ENCODE data around the gene C5.
"Not testable (repeated sequence)": the region's sequence is repeated elsewhere in the genome, so short reads cannot be mapped to it uniquely, and the experiment has no call there.

C5 gene

DNA sequence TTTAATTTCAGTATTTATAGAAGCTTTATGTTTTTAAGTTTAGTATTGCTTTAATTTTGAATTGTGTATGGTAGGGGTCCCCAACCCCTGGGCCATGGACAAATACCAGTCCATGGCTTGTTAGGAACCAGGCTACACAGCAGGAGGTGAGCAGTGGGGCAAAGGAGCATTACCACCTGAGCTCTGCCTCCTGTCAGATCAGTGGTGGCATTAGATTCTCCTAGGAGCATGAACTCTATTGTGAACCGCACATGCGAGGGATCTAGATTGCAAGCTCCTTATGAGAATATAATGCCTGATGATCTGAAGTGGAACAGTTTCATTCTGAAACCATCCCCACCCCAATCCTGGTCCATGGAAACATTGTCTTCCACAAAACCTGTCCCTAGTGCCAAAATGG is 1.9 kb downstream of the C5 start:
- no peak for DNase-seq

DNA sequence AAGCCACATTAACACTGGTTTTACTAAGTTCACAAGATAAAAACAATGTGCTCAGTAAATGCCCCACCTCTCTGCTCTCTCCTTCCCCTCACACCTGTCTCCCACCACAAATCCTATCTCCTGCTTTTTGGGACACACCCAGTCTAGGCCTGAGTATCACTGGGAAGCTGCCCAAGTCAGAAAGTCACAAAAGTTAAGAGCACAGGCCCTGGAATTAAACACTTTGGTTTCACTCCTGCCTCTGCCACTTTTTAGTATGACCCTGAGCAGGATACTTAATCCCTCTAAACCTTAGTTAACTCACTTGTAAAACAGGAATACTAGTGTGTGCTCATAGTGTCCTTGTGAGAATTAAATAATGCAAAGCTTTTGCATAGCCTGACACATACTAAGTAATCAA is 11.3 kb downstream of the C5 start:
- DNase-seq: no peak

DNA sequence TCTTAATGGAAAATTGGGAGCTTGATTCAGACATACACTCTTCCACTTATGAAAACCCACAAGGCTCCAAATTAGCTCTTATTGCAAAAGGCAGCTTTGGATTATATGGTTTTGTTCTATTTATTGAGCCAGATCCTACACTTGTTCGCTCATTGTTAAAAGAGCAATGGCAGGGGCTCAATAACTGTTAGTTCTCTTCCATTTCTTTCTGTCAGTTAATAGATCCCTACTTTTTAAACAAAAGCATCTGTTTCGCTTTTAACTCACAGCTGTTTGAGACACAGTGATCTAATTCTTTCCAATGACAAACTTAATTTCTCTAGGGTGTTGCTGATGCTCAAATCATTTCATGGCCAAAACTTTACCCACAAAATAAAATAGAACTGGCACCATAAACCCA is 11.7 kb downstream of the C5 start:
- no peak for DNase-seq

DNA sequence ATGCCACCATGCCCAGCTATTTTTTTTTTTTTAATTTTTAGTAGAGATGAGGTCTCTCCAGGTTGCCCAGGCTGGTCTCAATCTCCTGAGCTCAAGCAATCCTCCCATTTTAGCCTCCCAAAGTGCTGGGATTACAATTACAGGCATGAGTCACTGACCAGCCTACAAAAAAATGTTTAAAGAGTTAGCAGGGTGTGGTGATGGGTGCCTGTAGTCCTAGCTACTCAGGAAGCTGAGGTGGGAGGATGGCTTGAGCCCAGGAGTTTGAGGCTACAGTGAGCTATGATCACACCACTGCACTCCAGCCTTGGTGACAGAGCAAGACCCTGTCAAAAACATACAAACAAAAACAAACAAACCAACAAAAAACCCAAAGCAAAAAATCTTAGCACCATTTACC is 14.4 kb downstream of the C5 start:
- not testable (repeated sequence) for DNase-seq

DNA sequence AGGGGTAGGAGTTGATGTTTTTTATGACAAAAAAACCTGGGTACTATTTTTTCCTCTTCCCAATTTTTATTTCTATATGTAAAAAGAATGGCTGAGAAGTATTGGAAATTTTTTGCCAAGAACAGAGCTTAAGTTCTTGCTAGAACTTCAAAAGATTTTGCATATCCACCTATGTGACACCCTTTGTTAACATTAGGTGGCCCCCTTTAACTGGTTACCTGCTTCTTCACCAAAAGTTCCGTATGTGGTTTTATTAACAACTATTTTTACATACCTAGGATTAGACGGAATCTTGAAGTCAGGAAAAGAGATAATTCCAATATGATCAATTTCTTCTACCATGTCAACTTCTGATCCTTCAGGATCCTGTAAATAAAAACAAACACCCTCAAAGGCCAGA is 15.5 kb downstream of the C5 start:
- DNase-seq: no peak

DNA sequence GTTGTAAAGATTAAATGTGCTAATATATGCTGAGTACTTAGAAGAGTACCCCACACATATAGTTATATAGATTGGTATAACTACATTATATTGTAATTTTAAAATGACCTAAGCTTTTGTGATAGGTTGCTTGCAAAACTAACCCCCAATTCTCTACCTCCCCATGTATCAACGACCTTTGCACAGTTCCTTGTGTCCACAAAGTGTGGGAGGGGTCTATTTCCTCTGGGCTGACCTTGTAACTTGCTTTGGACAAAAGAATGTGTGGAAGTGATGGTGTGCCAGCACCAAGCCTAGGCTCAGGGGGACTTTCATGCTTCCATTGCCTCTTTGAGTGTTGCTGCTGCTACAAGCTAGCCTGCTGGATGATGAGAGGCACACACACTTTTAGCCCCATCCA is 20.6 kb downstream of the C5 start:
- no peak for DNase-seq

DNA sequence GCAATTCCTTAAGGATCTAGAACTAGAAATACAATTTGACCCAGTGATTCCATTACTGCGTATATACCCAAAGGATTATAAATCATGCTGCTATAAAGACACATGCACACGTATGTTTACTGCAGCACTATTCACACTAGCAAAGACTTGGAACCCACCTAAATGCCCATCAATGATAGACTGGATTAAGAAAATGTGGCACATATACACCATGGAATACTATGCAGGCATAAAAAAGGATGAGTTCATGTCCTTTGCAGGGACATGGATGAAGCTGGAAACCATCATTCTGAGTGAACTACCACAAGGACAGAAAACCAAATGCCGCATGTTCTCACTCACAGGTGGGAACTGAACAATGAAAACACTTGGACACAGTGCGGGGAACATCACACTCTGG is 21.8 kb downstream of the C5 start:
- not testable (repeated sequence) for DNase-seq

DNA sequence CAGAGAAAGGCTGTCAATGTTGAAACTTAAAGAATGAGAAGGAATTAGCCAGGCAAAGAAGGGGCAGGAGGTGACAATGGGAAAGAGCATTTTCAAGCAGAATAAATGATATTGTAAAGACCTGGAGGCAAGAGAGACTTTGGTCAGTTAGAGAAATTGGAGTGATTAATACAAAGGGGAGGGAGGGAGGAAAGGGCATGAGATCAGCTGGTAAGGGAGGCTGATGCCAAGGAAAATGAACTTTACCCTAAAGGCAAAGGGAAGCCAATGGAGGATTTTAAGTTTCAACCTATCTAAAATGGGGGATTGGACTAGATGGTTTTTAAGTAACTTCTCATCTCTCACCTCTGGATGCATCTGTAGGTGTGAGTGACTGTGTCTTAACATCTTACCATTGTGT is 23.3 kb downstream of the C5 start:
- no peak for DNase-seq

DNA sequence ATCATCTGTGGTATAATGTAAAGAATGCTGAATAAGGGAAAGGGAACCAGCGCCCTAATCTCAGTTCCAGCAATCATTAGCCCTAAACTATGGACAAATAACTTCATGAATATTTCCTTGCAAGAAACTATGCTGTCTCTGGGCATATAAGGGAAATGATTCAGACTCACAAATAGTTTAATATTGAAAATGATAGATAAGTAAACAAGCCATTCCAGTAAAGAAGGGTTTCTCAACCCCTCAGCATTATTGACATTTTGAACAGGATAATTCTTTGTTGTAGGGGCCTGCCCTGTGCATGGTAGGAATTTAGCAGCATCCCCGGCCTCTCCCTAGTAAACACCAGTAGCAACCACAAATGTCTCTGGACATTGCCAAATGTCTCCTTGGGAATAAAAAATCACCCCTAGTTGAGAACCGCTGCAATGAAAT is 23.8 kb downstream of the C5 start:
- DNase-seq: no peak

DNA sequence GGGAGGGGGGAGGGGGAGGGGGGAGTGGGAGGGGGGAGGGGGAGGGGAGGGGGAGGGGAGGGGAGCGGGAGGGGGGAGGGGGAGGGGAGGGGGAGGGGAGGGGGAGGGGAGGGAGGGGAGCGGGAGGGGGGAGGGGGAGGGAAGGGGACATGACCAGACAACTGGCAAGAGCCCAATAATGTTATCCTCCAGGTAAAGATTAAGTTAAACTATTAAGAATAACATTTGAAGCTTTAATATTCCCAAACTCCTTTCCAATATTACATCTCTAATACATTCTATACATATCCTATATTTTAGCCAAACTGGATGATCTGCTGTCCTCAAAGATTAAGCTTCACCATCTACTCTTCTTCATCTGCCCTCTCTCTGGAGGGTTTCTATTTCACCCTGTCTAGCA is 25.8 kb downstream of the C5 start:
- DNase-seq: no peak

DNA sequence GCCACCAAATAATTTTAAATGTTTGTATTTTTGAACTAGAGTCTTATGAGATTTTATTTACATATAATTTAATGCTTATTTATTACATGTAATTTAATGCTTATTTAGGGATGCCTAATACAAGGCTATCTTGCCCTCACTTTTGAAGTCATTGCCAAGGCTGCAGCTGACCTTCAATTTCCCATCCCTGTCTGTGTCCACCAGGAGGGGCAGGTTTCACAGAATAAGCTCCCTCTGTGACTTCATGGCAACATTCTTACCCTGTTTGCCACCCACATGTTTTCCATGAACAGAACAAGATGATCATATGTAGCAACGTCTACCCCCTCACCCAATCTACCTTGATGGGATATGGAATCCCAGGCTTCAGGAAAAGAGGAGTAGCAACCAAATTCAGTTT is 27.0 kb downstream of the C5 start:
- no peak for DNase-seq

DNA sequence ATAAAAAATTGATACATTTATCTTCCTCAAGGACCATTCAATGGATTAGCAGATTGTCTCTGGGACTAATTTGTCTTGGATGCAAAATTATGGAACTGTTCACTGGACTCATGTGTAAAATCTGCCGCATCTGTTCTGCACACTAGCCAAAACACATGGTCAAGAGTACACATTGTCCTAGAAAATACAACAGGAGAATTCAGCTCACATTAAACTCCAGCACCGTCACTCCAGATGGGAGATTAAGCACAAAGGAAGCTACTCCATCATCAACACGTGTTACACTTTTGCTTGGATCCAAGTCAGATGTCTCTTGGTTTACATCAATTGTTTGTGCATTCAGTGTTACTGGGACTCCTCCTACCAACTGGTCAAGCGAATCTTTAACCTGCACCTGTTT is 28.8 kb downstream of the C5 start:
- DNase-seq: no peak

DNA sequence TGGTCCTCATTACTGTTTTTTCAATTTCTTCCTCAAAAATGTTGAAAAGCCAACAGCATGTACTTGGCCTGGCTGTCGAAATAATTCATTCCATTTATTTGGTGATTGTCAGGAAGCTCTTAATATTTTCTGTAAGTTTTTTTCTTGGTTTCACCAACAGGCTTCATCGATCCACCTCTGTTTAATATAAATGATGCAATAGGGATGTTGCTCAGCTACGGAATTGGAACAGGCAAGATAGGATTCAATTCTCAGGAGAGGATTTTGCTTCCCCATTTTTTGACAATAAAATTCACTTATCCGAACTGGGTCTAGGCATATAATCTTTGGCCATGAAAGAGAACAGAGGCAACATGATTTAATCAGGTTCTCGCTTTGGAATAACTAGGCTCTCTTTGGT is 30.8 kb downstream of the C5 start:
- no peak for DNase-seq

DNA sequence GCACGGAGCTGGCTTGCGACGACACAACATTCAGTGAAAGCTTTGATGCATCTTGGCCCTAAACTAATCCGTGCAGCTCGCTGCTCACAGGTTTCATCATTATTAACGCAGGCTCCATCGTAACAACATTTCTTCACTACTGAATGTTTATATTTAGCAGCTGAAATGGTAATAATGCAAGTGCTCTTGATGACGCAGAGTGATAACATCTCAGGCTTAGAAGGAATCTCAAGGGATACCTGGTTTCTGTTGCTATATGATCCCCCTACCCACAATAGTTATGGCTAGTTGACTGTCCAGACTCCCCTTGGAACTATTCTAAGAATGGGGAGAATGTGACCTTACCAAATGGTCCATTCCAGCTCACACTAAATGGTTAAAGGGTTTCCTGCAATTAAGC is 36.2 kb downstream of the C5 start:
- no peak for DNase-seq

DNA sequence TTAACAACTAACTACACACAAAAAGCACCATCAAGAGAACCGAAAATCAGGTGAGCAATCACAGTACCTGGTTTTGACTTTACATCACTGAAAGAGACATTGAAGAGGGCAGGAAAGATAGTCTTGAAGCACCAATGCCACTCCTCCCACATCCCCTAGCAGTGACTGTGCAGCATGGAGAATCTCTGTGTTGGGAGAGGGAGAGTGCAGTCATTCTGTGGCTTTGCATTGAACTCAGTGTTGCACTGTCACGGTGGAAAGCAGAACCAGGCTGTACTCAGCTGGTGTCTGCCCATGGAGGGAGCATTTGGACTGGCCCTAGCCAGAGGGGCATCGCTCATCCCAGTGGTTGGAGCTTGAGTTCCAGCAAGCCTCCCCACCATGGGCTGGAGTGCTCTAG is 40.4 kb downstream of the C5 start:
- DNase-seq: no peak

DNA sequence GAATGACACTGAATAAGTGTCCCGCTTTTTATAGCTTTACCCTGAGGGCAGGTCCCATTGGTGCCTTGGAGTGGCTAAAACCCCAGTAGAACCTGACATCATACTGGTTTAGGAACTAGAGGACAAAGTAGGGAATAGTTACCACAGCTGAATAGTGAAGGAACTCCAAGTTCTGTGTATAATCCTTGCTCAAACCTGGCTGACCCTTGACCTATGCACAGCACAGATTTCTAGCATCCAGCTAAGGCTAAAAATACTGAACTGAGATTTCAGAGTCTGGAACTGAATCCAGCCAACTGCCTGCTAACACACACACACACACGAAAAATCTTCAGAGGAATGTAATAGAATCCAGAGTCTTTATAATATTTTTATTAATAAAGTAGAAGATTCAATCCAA is 50.8 kb downstream of the C5 start:
- no peak for DNase-seq

DNA sequence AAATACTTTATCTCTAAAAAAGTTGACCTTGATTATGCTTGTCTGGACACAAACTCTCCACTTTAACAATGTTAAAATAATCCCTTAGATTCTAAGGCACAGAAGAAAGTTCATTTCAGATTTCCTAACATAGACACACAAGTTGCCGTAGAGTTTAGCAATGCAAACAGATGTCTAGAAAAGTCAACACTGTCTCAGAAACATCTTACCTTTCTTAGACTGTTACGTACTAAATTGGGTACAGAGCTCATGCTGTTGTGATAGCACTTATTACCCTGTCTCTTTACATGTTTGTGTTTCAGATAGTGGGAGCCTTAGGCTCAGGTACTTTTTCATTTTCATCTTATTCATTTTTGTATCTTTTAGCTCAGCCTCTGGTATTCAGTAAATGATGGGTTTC is 52.0 kb downstream of the C5 start:
- no peak for DNase-seq

DNA sequence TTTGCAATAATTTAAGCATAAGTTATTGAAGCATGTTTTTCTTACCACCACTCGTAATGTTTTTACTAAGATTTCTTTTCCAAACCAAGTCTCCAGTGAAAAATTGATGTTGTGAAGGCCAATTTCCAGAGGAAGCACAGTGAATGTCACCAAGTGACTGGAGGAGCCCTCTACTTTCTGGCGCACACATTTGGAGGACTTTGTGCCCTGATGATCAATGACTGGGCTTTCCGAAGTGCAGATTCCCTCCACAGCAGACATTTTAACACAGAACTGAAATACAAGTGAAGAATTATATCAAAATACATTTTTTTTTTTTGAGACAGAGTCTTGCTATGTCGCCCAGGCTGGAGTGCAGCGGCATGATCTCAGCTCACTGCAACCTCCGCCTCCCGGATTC is 52.6 kb downstream of the C5 start:
- no peak for DNase-seq

DNA sequence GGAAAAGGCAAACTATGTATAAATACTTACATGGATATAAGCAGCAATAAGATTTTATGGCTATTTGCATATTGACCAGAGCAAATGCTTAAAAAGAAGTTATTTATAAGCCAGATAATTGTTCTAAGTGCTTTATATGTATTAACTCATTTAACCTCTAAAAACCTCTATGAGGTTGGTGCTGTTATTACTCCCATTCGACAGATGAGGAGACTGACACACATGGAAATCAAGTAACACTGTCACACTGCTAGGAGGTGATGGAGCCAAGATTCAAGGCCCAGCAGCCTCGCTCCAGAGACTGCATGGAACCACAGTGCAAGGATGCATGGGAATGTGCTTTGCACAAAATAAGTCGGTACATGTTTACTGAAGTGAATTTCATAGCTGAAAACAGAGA is 53.7 kb downstream of the C5 start:
- no peak for DNase-seq

DNA sequence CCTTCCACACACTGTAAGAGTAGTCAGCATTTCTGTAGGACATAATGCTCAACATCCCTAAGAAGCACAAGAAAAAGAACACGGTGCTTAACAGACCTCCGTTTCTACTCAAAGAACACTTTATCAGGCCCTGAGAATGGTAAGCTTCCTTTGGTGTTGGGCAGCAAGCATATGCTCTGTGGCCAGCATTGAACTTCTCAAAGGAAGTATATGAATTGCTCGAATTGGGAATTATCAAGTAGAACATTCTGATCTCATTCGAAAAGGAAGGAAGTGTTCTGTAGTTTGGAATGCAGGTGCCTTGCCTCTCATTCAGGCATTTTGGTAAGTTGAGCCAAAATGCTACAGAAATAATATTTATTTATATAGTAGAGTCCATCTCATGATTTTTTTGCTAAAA is 61.0 kb downstream of the C5 start:
- no peak for DNase-seq

DNA sequence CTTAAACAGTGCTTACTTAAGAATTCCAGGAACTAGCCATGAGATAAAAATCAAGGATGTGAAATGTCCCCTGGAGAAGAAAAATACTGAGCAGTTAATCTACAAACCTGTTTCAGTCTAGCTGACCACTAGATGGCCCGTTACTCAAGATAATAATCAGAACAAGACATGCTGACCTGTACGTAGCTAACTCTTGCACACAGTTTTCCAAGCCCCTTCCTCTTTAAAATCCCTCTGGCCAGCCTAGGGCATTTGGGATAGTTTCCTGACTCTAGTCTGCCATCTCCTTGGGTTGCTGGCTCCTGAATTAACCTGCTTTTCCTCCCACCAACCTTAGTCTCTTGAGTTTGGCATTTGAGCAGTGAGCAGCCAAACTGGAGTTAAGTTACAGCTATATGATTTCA is 64.3 kb downstream of the C5 start:
- no peak for DNase-seq

DNA sequence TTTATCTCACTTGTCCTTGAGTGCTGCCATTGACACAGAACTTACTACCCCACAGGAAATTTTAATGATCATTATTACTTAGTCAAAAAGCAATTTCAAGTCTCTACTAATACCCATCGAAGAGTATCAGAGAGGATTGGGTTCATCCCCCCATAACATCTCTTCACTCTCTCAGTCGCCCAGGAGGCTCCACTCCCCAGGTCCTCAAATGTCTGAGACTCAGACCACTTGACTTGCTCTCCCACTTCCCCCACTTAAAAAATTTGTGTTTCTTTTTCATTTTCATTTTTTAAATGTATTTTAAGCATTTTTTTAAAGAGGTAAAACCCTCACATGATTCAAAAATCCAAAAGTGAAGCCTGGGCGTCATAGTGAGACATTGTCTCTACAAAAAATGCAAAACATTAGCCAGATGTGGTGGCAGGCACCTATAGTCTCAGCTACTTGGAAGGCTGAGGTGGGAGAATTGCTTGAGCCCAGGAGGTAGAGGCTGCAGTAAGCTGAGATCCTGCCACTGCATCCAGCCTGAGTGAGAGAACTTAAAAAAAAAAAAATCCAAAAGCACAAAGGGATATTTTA is 66.7 kb downstream of the C5 start:
- DNase-seq: no peak

DNA sequence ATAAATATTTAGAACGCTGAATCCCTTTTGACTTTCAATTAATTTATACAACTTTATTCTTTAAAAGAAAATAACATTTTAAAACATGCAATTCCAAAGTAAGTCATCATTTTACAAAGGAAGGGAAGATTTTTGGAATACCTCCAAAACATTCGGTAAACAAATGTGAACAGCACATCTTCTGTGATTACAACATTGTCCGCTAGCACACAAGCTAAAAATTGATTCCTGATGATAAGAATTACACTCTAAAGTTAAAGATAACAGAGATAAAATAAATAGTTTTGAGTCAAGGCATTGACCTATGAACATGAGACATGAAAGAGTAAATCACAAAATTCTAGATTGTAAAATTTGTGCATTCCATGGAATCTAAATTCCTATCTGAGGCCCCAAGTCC is 67.2 kb downstream of the C5 start:
- no peak for DNase-seq

DNA sequence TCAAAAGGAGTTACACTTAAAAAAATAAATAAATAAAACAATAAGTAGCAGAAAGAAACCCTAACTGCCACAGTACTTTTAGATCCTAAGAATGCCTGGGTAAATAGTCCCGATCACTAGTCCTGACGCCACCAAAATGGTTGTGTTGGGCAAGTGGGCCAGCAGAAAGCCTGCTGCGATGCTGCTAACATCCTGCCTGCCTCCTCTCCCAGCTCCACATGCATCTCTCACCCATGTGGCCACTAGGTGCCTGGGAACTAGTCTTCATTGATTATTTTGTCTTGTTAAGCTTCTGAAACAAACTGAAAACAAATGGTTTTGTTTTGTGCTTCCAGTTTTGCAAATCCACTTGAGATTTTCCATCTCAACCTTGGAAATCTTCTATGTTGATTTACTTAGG is 69.1 kb downstream of the C5 start:
- no peak for DNase-seq

DNA sequence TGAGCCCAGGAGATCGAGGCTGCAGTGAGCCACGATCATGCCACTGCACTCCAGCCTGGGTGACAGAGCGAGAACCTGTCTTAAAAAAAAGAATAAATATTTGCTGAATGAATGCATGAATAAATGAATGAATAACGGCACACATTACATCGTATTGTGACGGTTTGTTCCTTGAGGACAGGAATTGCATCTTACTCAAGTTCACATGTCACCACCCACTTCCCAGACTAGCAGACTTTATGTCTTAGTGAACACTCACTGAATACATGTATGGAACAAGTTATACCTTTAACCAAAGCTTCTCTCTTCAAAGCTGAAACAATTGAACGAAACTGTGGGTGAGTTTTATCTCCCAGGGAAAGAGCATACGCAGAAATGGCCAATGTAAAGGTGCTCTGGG is 70.3 kb downstream of the C5 start:
- no peak for DNase-seq

DNA sequence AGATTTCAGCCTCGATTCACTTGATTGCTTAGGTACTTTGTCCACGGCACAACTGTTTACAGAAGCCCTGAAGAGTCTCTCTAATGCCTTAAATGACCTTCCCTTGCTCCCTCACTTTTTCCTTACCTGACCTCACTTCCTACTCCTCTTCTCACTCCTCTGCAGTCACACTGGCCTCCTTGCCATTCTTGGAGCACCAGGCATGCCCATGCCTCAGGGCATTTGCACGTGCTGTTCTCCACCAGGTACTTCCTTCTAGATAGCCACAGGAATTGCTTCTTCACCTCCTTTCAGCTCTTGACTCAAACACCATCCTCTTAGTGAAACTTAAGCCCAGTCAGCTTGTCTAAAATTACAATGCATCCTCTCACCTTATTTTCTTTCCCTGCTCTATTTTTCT is 71.1 kb downstream of the C5 start:
- no peak for DNase-seq

All from activated gamma-delta T cell treated with Interleukin-2 at 50 U/mL for 16 hours (primary cell).